Inferior parietal cortex (tissue), 1 donor: Measurements from ENCODE around the gene CSF3.
"Not testable (repeated sequence)": the region's sequence is repeated elsewhere in the genome, so short reads cannot be mapped to it uniquely, and the experiment has no call there.

Source experiments
- DNase-seq: peaks from one replicate; pipeline ENCODE4 v3.0.0-alpha.2; 2016; ENCODE audit errors: extremely low spot score

CSF3 gene

GRCh38 chr17:39997543-39997942 lies 17.7 kb upstream of the CSF3 start:
- no peak for DNase-seq

DNA sequence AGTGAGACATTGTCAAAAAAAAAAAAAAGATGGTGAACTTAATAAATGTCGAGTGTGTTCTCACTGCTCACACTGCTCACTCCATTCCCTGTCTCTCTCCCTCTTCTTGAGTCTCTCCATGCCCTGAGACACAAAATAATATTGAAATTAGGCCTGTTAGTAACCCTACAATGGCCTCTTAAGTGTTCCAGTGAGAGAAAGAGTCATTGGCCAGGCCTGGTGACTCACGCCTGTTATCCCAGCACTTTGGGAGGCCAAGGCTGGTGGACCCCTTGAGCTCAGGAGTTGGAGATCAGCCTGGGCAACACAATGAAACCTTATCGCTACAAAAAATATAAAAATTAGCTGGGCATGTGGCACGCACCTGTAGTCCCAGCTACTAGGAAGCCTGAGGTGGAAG lies 16.2 kb upstream of the CSF3 start:
- DNase-seq, result no peak

GRCh38 chr17:40000161-40000560 lies 15.1 kb upstream of the CSF3 start:
- no peak for DNase-seq

DNA sequence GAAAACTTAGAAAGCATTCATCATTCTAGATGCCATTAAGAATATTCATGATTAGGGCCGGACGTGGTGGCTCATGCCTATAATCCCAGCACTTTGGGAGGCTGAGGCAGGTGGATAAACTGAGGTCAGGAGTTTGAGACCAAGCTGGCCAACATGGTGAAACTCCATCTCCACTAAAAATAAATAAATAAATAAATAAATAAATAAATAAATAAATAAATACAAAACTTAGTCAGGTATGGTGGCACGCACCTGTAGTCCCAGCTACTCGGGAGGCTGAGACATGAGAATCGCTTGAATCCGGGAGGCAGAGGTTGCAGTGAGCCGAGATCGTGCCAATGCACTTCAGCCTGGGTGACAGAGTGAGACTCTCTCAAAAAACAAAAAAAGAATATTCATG lies 13.9 kb upstream of the CSF3 start:
- DNase-seq, result not testable (repeated sequence)

GRCh38 chr17:40004072-40004471 lies 11.2 kb upstream of the CSF3 start:
- no peak for DNase-seq

DNA sequence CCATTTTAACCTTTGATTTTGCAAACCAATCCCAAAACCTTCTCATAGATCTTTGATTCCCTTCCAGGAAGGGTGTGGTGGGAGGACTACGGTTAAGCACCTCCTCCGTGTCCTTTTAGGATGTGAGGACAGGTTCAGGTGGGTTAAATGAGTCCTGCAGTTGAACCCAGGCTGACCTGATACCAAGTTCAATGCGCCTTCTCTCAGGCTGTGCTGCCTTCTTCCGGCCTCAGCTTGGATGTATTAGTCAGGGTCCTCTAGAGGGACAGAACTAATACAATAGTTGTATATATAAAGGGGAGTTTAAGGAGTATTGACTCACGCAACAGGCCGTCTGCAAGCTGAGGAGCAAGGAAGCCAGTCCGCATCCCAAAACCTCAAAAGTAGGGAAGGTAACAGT lies 10.5 kb upstream of the CSF3 start:
- DNase-seq, result no peak

DNA sequence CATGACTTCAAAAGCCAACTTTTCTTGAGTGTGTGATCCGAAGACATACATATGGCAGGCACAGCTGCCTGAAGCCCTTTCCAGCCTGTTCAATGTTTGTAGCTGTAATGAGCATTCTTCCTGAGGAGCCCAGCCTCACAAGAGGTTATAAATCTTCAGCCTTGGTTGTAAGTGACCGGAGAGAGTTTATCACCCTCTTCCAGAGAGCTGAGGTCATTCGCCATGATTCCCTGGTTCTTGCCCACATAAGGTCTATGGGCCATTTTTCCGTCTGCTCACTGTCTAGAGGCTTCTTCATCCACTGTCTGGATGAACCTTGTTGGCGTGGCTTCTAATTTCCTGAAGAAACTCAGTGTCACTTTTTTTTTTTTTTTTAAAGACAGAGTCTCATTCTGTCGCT lies 9.7 kb upstream of the CSF3 start:
- no peak for DNase-seq

- not testable (repeated sequence) for DNase-seq
Observed at GRCh38 chr17:40010946-40011500, 4.2 kb upstream of the CSF3 start.

- not testable (repeated sequence) for DNase-seq
Observed at GRCh38 chr17:40012017-40012647, 3.1 kb upstream of the CSF3 start.

DNA sequence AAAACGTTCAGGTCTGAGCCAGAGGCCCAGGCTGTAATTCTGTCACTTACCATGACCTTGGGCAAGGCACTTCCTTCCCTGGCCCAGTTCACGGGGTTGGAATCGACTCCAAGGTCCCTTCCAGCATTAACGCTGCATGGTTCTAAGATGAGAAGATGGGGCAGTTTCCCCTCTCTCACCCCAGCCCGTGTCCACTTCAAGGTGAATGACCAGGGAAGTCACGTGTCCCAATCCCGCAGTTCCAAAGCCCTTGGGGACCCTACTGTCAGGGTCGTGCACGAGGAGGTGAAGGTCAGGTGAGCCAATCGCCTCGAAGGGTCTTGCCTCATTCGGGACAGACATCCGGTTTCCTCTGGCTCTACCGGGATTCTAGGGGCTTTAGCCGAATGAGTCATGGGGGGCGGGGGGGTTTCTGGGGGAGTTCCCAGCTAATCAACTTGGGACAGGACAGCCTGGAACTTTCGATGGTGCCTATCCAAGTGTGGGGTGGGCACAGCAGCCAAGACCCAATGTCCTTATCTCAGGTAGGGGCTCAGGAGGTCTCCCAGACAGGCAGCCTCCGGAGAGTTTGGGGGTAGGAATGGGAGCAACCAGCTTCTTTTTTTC lies 762 bp upstream of the CSF3 start:
- no peak for DNase-seq

DNA sequence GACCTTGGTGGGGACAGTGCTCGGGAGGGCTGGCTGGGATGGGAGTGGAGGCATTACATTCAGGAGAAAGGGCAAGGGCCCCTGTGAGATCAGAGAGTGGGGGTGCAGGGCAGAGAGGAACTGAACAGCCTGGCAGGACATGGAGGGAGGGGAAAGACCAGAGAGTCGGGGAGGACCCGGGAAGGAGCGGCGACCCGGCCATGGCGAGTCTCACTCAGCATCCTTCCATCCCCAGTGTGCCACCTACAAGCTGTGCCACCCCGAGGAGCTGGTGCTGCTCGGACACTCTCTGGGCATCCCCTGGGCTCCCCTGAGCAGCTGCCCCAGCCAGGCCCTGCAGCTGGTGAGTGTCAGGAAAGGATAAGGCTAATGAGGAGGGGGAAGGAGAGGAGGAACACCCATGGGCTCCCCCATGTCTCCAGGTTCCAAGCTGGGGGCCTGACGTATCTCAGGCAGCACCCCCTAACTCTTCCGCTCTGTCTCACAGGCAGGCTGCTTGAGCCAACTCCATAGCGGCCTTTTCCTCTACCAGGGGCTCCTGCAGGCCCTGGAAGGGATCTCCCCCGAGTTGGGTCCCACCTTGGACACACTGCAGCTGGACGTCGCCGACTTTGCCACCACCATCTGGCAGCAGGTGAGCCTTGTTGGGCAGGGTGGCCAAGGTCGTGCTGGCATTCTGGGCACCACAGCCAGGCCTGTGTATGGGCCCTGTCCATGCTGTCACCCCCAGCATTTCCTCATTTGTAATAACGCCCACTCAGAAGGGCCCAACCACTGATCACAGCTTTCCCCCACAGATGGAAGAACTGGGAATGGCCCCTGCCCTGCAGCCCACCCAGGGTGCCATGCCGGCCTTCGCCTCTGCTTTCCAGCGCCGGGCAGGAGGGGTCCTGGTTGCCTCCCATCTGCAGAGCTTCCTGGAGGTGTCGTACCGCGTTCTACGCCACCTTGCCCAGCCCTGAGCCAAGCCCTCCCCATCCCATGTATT lies 1.1 kb downstream of the CSF3 start:
- DNase-seq, result no peak

DNA sequence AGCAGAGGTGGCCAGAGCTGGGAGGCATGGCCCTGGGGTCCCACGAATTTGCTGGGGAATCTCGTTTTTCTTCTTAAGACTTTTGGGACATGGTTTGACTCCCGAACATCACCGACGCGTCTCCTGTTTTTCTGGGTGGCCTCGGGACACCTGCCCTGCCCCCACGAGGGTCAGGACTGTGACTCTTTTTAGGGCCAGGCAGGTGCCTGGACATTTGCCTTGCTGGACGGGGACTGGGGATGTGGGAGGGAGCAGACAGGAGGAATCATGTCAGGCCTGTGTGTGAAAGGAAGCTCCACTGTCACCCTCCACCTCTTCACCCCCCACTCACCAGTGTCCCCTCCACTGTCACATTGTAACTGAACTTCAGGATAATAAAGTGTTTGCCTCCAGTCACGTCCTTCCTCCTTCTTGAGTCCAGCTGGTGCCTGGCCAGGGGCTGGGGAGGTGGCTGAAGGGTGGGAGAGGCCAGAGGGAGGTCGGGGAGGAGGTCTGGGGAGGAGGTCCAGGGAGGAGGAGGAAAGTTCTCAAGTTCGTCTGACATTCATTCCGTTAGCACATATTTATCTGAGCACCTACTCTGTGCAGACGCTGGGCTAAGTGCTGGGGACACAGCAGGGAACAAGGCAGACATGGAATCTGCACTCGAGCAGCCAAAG lies 2.3 kb downstream of the CSF3 start:
- DNase-seq, result no peak

DNA sequence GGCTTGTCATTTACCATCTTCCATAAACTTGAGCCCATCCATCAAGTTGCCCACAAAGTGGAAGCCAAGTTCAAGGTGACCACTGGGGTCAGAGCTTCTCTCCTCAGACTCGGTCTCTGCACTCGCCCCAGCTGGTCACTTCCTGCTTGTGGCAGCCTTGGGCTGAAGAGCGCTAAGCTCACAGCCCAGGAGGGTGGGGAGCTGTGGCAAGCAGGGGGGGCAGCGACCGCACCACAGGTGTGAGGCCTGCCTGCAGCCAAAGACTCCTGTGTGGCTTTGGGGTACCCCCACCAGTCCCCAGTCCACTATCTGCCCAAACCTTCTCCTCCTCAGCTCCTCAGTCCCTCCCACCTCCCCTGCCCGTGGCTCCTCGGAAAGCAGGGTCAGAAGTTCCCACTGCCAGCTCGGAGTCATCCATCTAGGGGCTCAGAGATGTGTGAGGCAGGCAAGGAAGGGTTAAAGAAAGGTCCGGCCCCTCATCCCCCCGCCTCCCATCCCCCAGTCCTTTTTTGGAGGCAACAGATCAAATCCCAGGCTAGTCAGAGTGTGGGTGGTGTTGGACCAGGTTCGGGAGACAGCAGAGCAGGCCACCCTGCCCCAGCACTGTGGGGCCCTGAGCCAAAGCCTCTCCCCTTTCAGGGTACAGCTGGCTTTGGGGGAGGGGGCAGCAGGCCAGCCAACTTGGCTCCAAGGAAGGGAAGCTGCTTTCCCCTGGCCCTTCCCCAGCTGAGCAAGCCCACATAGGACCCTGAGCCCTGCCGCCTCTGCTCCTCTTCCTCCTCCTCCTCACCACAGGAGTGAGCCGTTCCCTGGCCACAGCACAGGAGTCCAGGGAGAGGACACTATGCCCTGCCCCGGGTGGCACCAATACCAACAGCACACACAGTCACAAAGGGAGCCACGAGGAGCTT lies 3.2 kb downstream of the CSF3 start:
- DNase-seq, result no peak

DNA sequence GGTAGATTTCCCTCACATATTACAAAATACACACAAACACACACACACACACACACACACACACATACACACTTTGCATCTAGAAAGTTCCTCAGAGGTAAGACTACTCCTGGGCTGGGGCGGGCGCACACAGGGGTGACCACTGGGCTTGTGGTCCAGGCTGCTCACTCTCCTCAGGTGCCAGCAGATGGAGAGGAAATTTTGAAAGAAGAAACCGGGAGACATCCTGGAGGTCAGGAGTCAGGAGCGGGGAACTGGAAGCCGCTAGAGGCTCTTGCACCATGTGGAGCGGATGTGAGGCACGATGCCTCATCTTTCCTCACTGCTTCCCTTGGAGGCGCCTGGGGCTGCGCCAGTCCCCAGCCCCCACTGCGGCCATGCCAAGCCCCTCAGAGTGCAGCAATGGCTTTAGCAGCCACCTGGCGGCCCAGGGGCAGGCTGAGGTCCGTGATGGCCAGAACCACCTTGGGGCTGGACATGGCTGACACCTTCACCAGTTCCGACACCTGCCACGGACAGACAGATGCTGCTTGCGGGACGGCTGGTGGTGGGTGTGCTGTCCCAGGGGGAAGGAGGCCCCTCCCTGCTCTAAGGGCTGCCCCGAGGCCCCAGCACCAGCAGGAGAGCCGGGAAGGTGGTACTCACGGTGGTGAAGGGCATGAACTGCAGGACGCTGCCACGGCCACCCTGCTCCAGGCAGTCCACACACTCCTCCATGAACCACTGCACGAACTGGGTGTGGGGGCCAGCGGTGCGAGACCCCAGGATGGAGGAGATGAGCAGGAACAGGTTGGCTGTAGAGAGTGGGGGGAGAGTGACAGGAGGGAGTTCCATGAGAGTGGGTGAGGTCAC lies 4.1 kb downstream of the CSF3 start:
- no peak for DNase-seq

- DNase-seq, result no peak
Observed at GRCh38 chr17:40020146-40020545, 4.9 kb downstream of the CSF3 start.

- DNase-seq, result no peak
Observed at GRCh38 chr17:40021451-40021971, 6.3 kb downstream of the CSF3 start.

GRCh38 chr17:40022497-40022896 lies 7.3 kb downstream of the CSF3 start:
- DNase-seq, result no peak

GRCh38 chr17:40022961-40023541 lies 7.8 kb downstream of the CSF3 start:
- DNase-seq, result no peak

DNA sequence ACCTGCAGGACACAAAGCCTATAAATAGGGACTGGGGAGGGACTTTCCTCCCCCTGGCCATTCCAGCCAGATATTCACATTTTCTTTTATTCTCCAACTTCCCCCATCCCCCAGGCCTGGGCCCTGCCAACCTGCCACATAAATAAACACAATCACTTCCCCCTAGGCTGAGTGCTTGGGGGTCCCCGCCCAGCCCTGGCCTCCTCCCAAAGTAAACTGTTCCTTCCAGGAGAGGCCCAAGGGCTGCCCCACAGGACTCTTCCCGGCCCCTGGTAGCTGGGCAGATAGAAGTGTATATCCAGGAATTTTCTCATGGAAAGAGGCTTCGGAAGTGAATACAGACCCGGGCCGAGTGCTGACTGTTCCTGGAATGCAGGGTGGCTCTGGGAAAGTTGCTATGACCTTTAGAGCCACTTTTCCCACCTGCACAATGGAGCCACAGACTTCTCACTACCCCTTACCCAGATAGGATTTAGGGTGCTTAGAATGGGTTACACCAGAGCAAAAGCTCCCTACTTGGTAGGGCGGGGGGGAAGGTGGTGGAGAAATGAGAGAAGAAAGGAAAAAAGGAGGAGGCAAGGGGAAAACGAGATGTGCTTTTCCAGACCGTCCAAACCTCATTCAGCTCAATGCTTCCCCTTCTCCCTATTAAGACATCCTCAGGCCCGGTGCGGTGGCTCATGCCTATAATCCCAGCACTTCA lies 8.5 kb downstream of the CSF3 start:
- no peak for DNase-seq
